Right lobe of liver (tissue), 4 donors: ENCODE results near the gene ANOS1.

Source experiments
- POLR2A ChIP-seq: fragments of 450-650 bp; IDR thresholded peaks from one replicate; pipeline ENCODE4 v1.6.1; 2017; ENCODE audit warnings: antibody characterized with exemption, mild to moderate bottlenecking
- TF ChIP-seq, protein P1 (sequence below), 4 donors: fragments of 200-600 bp in 3 of 4; fragments of 450-650 bp in 1 of 4; IDR thresholded peaks; one replicate each; pipeline versions ENCODE4 v1.5.1 to v1.8.0; 2016 to 2022; ENCODE audit warnings: antibody characterized with exemption in 4 of 4, mild to moderate bottlenecking in 2 of 4
- donor health status: DM: no; HTN: no; CAD: no.
- donor health status: DM: no; HTN: no; CAD: no.
- donor health status: DM: no; HTN: yes; CAD: no.

DNA sequence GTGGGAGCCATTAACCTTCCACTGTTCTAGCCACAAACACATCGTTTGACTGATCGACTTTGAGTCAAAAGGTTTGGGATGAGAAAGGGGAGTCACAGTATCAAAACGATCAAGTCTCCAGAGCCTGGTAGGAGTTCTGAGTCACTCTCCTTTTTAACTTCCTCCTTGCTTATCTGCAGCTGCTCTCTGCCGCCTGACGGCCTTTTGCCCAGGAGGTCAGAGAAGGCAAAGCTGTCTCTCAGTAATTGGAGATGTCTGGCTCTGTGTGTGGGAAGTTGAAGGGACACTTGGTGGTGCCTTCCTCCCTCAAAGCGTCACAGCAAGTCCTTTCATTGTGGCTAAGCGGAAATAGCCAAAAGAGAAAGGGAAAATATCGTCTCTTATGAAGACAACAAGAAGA, 63.1 kb downstream of the ANOS1 start:
- no peak for TF ChIP-seq POLR2A
- TF ChIP-seq, protein P1, sequence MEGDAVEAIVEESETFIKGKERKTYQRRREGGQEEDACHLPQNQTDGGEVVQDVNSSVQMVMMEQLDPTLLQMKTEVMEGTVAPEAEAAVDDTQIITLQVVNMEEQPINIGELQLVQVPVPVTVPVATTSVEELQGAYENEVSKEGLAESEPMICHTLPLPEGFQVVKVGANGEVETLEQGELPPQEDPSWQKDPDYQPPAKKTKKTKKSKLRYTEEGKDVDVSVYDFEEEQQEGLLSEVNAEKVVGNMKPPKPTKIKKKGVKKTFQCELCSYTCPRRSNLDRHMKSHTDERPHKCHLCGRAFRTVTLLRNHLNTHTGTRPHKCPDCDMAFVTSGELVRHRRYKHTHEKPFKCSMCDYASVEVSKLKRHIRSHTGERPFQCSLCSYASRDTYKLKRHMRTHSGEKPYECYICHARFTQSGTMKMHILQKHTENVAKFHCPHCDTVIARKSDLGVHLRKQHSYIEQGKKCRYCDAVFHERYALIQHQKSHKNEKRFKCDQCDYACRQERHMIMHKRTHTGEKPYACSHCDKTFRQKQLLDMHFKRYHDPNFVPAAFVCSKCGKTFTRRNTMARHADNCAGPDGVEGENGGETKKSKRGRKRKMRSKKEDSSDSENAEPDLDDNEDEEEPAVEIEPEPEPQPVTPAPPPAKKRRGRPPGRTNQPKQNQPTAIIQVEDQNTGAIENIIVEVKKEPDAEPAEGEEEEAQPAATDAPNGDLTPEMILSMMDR (IDR thresholded peaks at IDR 0.05): no peak
